ENCODE results near the gene RBM15B. TPM values are rescaled to one million over a fixed set of nuclear protein-coding genes. Genes with fewer than 3 reads are reported as not detected.
"Not testable (repeated sequence)": the region's sequence is repeated elsewhere in the genome, so short reads cannot be mapped to it uniquely, and the experiment has no call there.

Gene RBM15B
- total RNA-seq, 2 donors from 2014 or later: 25.7 to 36.0 TPM

GRCh38 chr3:51382947-51383578, 8.0 kb upstream of the RBM15B start:
- Mint-ChIP-seq H3K4me1 (ENCODE audit: low read depth in 2 of 2) (peaks cover 30 to 36% of the 10 kb centered on the region in 2 donors), H3K36me3 (peaks cover 22% of the 10 kb centered on the region), H3K27ac (peak overlapping the region; percentile 99 to 100), H3K4me3 (peak overlapping the region; percentile 99), H3K9me3 (no peaks in the 10 kb centered on the region), H3K27me3 (no peaks in the 10 kb centered on the region)
- ATAC-seq (no peak), DNase-seq (ENCODE audit: low spot score) (no peak)

- Mint-ChIP-seq H3K9me3 (no peaks in the 10 kb centered on the region), H3K4me1 (ENCODE audit: low read depth in 2 of 2) (peaks cover 36 to 41% of the 10 kb centered on the region in 2 donors), H3K36me3 (peaks cover 23% of the 10 kb centered on the region), H3K27me3 (no peaks in the 10 kb centered on the region), H3K4me3 (peak overlapping the region; percentile 99), H3K27ac (peak overlapping the region; percentile 99 to 100)
- DNase-seq (ENCODE audit: low spot score): peak; percentile 68
- ATAC-seq: peak; percentile 20 to 34
Observed at GRCh38 chr3:51384055-51384725, 6.9 kb upstream of the RBM15B start.

GRCh38 chr3:51384726-51385473, 6.2 kb upstream of the RBM15B start, which contains the start of gene MANF:
Gene MANF (plus strand): TSS chr3:51385291. CDS start chr3:51385343, 52 bp downstream.
- DNase-seq (ENCODE audit: low spot score) (peak; percentile 99), ATAC-seq (peak; percentile 98 to 99)
- Mint-ChIP-seq H3K27ac (peak within 1 kb of the TSS; percentile 99 to 100), H3K4me1 (ENCODE audit: low read depth in 2 of 2) (peaks cover 42 to 48% of the 10 kb centered on the region in 2 donors), H3K36me3 (peaks cover 23% of the 10 kb centered on the region), H3K4me3 (peak within 1 kb of the TSS; percentile 99), H3K9me3 (no peaks in the 10 kb centered on the region), H3K27me3 (no peaks in the 10 kb centered on the region)

GRCh38 chr3:51385621-51386091, 5.4 kb upstream of the RBM15B start:
- H3K4me3 Mint-ChIP-seq: peak overlapping the region; percentile 99
- no peaks in the 10 kb centered on the region for H3K9me3 Mint-ChIP-seq
- H3K36me3 Mint-ChIP-seq: peaks cover 23% of the 10 kb centered on the region
- ATAC-seq: no peak
- no peak for DNase-seq (ENCODE audit: low spot score)
- peak overlapping the region; percentile 99 to 100 for H3K27ac Mint-ChIP-seq
- no peaks in the 10 kb centered on the region for H3K27me3 Mint-ChIP-seq
- H3K4me1 Mint-ChIP-seq (ENCODE audit: low read depth in 2 of 2): peaks cover 48 to 55% of the 10 kb centered on the region in 2 donors

- H3K9me3 Mint-ChIP-seq: no peaks in the 10 kb centered on the region
- H3K4me1 Mint-ChIP-seq (ENCODE audit: low read depth in 2 of 2): peaks cover 50 to 57% of the 10 kb centered on the region in 2 donors
- ATAC-seq (no peak), DNase-seq (ENCODE audit: low spot score) (no peak)
- H3K27me3 Mint-ChIP-seq: no peaks in the 10 kb centered on the region
- peak overlapping the region; percentile 99 to 100 for H3K27ac Mint-ChIP-seq
- peaks cover 23% of the 10 kb centered on the region for H3K36me3 Mint-ChIP-seq
- peak overlapping the region; percentile 99 for H3K4me3 Mint-ChIP-seq
Observed at GRCh38 chr3:51386159-51386851, 4.8 kb upstream of the RBM15B start.

- Mint-ChIP-seq H3K4me3 (peak overlapping the region; percentile 99), H3K27ac (peak overlapping the region; percentile 99 to 100), H3K36me3 (peaks cover 23% of the 10 kb centered on the region), H3K27me3 (no peaks in the 10 kb centered on the region), H3K9me3 (no peaks in the 10 kb centered on the region), H3K4me1 (ENCODE audit: low read depth in 2 of 2) (peaks cover 50 to 57% of the 10 kb centered on the region in 2 donors)
- ATAC-seq (no peak), DNase-seq (ENCODE audit: low spot score) (no peak)
Observed at GRCh38 chr3:51386852-51387229, 4.2 kb upstream of the RBM15B start.

- Mint-ChIP-seq H3K36me3 (peaks cover 23% of the 10 kb centered on the region), H3K4me1 (ENCODE audit: low read depth in 2 of 2) (peaks cover 50 to 57% of the 10 kb centered on the region in 2 donors)
Observed at GRCh38 chr3:51387281-51387680, 3.8 kb upstream of the RBM15B start.

GRCh38 chr3:51388286-51389029, 2.6 kb upstream of the RBM15B start:
- H3K27ac Mint-ChIP-seq: peak overlapping the region in 1 of 2 donors; percentile 64
- peaks cover 52 to 59% of the 10 kb centered on the region in 2 donors for H3K4me1 Mint-ChIP-seq (ENCODE audit: low read depth in 2 of 2)
- no peaks in the 10 kb centered on the region for H3K9me3 Mint-ChIP-seq

More at GRCh38 chr3:51387281-51387680, 3.8 kb upstream of the RBM15B start:
- H3K9me3 Mint-ChIP-seq; ATAC-seq; H3K27me3 Mint-ChIP-seq; DNase-seq (ENCODE audit: low spot score): not testable (repeated sequence)
- peak overlapping the region; percentile 99 for H3K4me3 Mint-ChIP-seq
- H3K27ac Mint-ChIP-seq: peak overlapping the region; percentile 64 to 99

GRCh38 chr3:51389423-51390183, 1.5 kb upstream of the RBM15B start:
- peaks cover 54 to 58% of the 10 kb centered on the region in 2 donors for H3K4me1 Mint-ChIP-seq (ENCODE audit: low read depth in 2 of 2)
- peak overlapping the region; percentile 45 to 72 for H3K27ac Mint-ChIP-seq
- DNase-seq (ENCODE audit: low spot score): no peak
- peak overlapping the region; percentile 52 for H3K4me3 Mint-ChIP-seq
- H3K9me3 Mint-ChIP-seq: no peaks in the 10 kb centered on the region
- peaks cover 25% of the 10 kb centered on the region for H3K36me3 Mint-ChIP-seq
- no peak for ATAC-seq
- no peaks in the 10 kb centered on the region for H3K27me3 Mint-ChIP-seq

More at GRCh38 chr3:51388286-51389029, 2.6 kb upstream of the RBM15B start:
- no peaks in the 10 kb centered on the region for H3K27me3 Mint-ChIP-seq
- peak overlapping the region; percentile 99 for H3K4me3 Mint-ChIP-seq
- DNase-seq (ENCODE audit: low spot score) (no peak), ATAC-seq (no peak)
- H3K36me3 Mint-ChIP-seq: peaks cover 23% of the 10 kb centered on the region

- DNase-seq (ENCODE audit: low spot score): no peak
- Mint-ChIP-seq H3K27ac (peak overlapping the region in 1 of 2 donors; percentile 51), H3K36me3 (peaks cover 31% of the 10 kb centered on the region), H3K9me3 (no peaks in the 10 kb centered on the region), H3K4me3 (peak overlapping the region; percentile 77), H3K4me1 (ENCODE audit: low read depth in 2 of 2) (peaks cover 61 to 66% of the 10 kb centered on the region in 2 donors), H3K27me3 (no peaks in the 10 kb centered on the region)
- peak; percentile 8 to 13 for ATAC-seq
Observed at GRCh38 chr3:51390246-51391074, 625 bp upstream of the RBM15B start.

GRCh38 chr3:51391566-51392354, 675 bp downstream of the RBM15B start:
- peaks cover 56 to 61% of the 10 kb centered on the region in 2 donors for H3K4me1 Mint-ChIP-seq (ENCODE audit: low read depth in 2 of 2)
- H3K27me3 Mint-ChIP-seq: no peaks in the 10 kb centered on the region
- H3K36me3 Mint-ChIP-seq: peaks cover 22% of the 10 kb centered on the region
- peak overlapping the region; percentile 81 for H3K4me3 Mint-ChIP-seq
- H3K27ac Mint-ChIP-seq: peak overlapping the region in 1 of 2 donors; percentile 67
- DNase-seq (ENCODE audit: low spot score): peak; percentile 63
- H3K9me3 Mint-ChIP-seq: no peaks in the 10 kb centered on the region
- ATAC-seq: peak; percentile 3 to 47

Data from natural killer cell treated with Interleukin-12 subunit alpha and Interleukin-12 subunit beta and Interleukin-15 and Interleukin-18, amount 100 ng/mL, for 72 hours (primary cell).